Ascending aorta (tissue), 2 donors: ENCODE measurements around the gene PPM1M. TPM values are rescaled to one million over a fixed set of nuclear protein-coding genes. Genes with fewer than 3 reads are reported as not detected.

Source experiments
- DNase-seq, 2 donors: peaks; one replicate each; pipeline ENCODE4 v3.0.0-alpha.2; 2019; ENCODE audit warnings: low spot score in 2 of 2
- H3K27ac ChIP-seq, 2 donors: fragments of 200-600 bp; sonication (generic); one replicate each; pipeline ENCODE4 v1.5.1; 2016 to 2017; ENCODE audit warnings: mild to moderate bottlenecking in 1 of 2
- H3K27me3 ChIP-seq: fragments of 200-600 bp; sonication (generic); one replicate; pipeline ENCODE4 v1.5.1; 2017
- H3K36me3 ChIP-seq, 2 donors: fragments of 200-600 bp; sonication (generic); one replicate each; pipeline ENCODE4 v1.5.1; 2016
- H3K4me1 ChIP-seq, 2 donors: fragments of 200-600 bp; sonication (generic); one replicate each; pipeline ENCODE4 v1.5.1; 2016 to 2017; ENCODE audit warnings: mild to moderate bottlenecking in 1 of 2
- H3K4me3 ChIP-seq, 2 donors: fragments of 200-600 bp; sonication (generic); one replicate each; pipeline ENCODE4 v1.5.1; 2016 to 2017; ENCODE audit warnings: mild to moderate bottlenecking in 1 of 2
- H3K9me3 ChIP-seq, 2 donors: fragments of 200-600 bp; sonication (generic); one replicate each; pipeline ENCODE4 v1.5.1; 2016
- intact Hi-C: fragments of 100-400 bp; cut with DNase I; formaldehyde crosslinking; loops from one replicate; pipeline ENCODE4 v1.15.1; 2023
- total RNA-seq: library from RNA; depleted of rRNA; stranded (reverse); fragments of >200 nt; gene quantifications from one replicate; pipeline ENCODE4 v1.1.0, GENCODE V29; 2016
- TF ChIP-seq, protein P1 (sequence below), 3 experiments: fragments of 200-600 bp in 2 of 3; fragments of 450-650 bp in 1 of 3; sonication (generic) in 2 of 3; IDR thresholded peaks; one replicate each; pipeline ENCODE4 v1.5.1; 2016 to 2019; ENCODE audit warnings: antibody characterized with exemption in 3 of 3, mild to moderate bottlenecking in 1 of 3, moderate library complexity in 1 of 3

Gene PPM1M
- total RNA-seq, 1 donor from 2014 or later: 20.3 TPM

- H3K4me1 ChIP-seq: peaks cover 0 to 11% of the 10 kb centered on the region in 2 donors
- no peak overlapping the region for H3K4me3 ChIP-seq
- H3K27ac ChIP-seq: no peak overlapping the region
- peaks cover 12 to 22% of the 10 kb centered on the region in 2 donors for H3K36me3 ChIP-seq
- intact Hi-C loops: no loop called here
- no peaks in the 10 kb centered on the region for H3K9me3 ChIP-seq
- H3K27me3 ChIP-seq: no peaks in the 10 kb centered on the region
- DNase-seq: no peak
- TF ChIP-seq, protein P1, sequence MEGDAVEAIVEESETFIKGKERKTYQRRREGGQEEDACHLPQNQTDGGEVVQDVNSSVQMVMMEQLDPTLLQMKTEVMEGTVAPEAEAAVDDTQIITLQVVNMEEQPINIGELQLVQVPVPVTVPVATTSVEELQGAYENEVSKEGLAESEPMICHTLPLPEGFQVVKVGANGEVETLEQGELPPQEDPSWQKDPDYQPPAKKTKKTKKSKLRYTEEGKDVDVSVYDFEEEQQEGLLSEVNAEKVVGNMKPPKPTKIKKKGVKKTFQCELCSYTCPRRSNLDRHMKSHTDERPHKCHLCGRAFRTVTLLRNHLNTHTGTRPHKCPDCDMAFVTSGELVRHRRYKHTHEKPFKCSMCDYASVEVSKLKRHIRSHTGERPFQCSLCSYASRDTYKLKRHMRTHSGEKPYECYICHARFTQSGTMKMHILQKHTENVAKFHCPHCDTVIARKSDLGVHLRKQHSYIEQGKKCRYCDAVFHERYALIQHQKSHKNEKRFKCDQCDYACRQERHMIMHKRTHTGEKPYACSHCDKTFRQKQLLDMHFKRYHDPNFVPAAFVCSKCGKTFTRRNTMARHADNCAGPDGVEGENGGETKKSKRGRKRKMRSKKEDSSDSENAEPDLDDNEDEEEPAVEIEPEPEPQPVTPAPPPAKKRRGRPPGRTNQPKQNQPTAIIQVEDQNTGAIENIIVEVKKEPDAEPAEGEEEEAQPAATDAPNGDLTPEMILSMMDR (IDR thresholded peaks at IDR 0.05): peak in 2 of 3 experiments; percentile 3 to 26
These were observed 46.1 kb downstream of the PPM1M start for GRCh38 chr3:52291508-52292181.

DNA sequence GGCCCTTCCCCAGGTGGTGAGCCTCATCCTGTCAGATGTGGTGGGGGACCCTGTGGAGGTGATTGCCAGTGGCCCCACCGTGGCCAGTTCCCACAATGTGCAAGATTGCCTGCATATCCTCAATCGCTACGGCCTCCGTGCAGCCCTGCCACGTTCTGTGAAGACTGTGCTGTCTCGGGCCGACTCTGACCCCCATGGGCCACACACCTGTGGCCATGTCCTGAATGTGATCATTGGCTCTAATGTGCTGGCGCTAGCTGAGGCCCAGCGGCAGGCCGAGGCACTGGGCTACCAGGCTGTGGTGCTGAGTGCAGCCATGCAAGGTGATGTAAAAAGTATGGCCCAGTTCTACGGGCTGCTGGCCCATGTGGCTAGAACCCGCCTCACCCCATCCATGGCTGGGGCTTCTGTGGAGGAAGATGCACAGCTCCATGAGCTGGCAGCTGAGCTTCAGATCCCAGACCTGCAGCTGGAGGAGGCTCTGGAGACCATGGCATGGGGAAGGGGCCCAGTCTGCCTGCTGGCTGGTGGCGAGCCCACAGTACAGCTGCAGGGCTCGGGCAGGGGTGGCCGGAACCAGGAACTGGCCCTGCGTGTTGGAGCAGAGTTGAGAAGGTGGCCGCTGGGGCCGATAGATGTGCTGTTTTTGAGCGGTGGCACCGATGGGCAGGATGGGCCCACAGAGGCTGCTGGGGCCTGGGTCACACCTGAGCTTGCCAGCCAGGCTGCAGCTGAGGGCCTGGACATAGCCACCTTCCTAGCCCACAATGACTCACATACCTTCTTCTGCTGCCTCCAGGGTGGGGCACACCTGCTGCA, 46.9 kb downstream of the PPM1M start:
- TF ChIP-seq, protein P1 (IDR thresholded peaks at IDR 0.05): no peak
- intact Hi-C loops: no loop called here
- peaks cover 12 to 22% of the 10 kb centered on the region in 2 donors for H3K36me3 ChIP-seq
- no peaks in the 10 kb centered on the region for H3K27me3 ChIP-seq
- H3K27ac ChIP-seq: no peak overlapping the region
- H3K4me3 ChIP-seq: no peak overlapping the region
- no peak for DNase-seq
- peaks cover 0 to 6% of the 10 kb centered on the region in 2 donors for H3K4me1 ChIP-seq
- H3K9me3 ChIP-seq: no peaks in the 10 kb centered on the region

- Histone ChIP-seq H3K27me3 (no peaks in the 10 kb centered on the region), H3K27ac (no peak overlapping the region), H3K4me1 (peaks cover 0 to 1% of the 10 kb centered on the region in 2 donors), H3K9me3 (no peaks in the 10 kb centered on the region), H3K4me3 (no peak overlapping the region), H3K36me3 (peaks cover 12 to 22% of the 10 kb centered on the region in 2 donors)
- intact Hi-C loops: no loop called here
- TF ChIP-seq, protein P1 (IDR thresholded peaks at IDR 0.05): no peak
- DNase-seq: no peak
These were observed 48.1 kb downstream of the PPM1M start for GRCh38 chr3:52293491-52294319.

DNA sequence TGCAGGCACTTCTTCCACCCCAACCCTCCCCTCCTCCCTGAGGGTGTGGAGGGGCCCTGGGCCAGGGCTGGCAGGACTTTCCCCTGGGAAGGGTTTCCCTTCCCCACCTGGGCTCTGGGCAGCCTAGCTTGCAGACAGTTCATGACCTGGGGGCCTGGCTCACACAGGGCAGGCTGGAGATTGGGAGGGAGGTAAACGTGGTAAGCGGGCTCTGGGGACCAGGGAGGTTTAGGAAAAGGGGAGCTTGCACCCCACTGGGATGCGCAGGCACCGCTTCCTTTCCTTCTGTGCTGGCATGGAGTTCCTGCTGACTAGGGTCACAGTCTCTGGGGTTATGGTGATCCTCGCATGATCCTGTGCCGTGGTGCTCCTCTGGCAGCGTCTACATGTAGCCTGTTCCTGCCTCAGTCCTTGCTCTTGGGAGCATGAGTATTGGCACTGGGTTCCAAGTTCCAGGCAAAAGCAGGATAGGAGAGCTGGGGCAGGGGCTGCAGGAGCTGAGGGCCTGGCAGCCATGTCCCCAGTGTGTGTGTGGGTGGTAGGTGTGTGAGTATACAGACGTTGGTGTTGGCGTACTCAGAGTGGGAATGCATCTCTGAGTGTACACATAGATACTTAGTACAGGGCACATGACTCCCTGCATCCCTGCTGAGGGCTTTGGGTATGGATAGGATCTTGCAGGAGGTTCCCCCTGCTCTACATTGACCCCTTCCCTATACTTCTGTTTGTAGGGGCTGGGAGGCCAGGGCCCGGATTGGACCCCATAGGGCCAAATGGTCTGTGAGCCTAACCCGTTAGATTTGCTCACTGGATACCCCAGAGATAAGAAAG, 49.0 kb downstream of the PPM1M start:
- Histone ChIP-seq H3K9me3 (no peaks in the 10 kb centered on the region), H3K27ac (no peak overlapping the region), H3K4me3 (no peak overlapping the region), H3K36me3 (peaks cover 12 to 22% of the 10 kb centered on the region in 2 donors), H3K27me3 (no peaks in the 10 kb centered on the region), H3K4me1 (no peaks in the 10 kb centered on the region)
- no peak for DNase-seq
- intact Hi-C loops: no loop called here
- TF ChIP-seq, protein P1 (IDR thresholded peaks at IDR 0.05): no peak
